H1 (cell line): ENCODE measurements around the gene WDR49. TPM values are rescaled to one million over a fixed set of nuclear protein-coding genes. Genes with fewer than 3 reads are reported as not detected.

ENCODE experiments used
- CTCF ChIA-PET: fragments of 300-600 bp; sonication (Branson Sonifier 250); formaldehyde crosslinking; loops from one replicate; lab custom pipeline; 2021; ENCODE audit not compliant: partially characterized antibody; lab: Charles Lee
- POLR2A ChIA-PET: fragments of 300-600 bp; sonication (Branson Sonifier 250); formaldehyde crosslinking; loops from one replicate; lab custom pipeline; 2021; ENCODE audit warnings: inconsistent platforms; ENCODE audit not compliant: partially characterized antibody; lab: Charles Lee
- DNase-seq, 2 experiments: peaks; one replicate each; pipeline versions ENCODE4 v3.0.0 to v3.0.0-alpha.2; 2010 to 2022; ENCODE audit warnings: low spot score in 2 of 2, low read depth in 1 of 2, mixed read lengths in 1 of 2
- FAIRE-seq: peaks from 2 replicates; lab custom pipeline; 2011; peaks lifted over from hg19 to GRCh38; lab: Jason Lieb, UNC
- H2AFZ ChIP-seq: 2 replicates; pipeline ENCODE4 v1.8.1; 2012; ENCODE audit warnings: low read length, inconsistent platforms
- H2AK5ac ChIP-seq: 2 replicates; pipeline ENCODE4 v1.6.1; 2013; ENCODE audit warnings: low read depth, low read length
- H2BK120ac ChIP-seq: replicated peaks from 2 replicates; pipeline ENCODE3; 2013; ENCODE audit warnings: low read depth, low read length, inconsistent platforms
- H2BK12ac ChIP-seq: 2 replicates; pipeline ENCODE4 v1.6.1; 2013; ENCODE audit warnings: low read depth, low read length
- H2BK15ac ChIP-seq: 2 replicates; pipeline ENCODE4 v1.6.1; 2013; ENCODE audit warnings: low read length
- H2BK20ac ChIP-seq: 2 replicates; pipeline ENCODE4 v1.6.1; 2013; ENCODE audit warnings: low read length
- H2BK5ac ChIP-seq: 2 replicates; pipeline ENCODE4 v1.6.1; 2013; ENCODE audit warnings: low read depth, low read length
- H3K14ac ChIP-seq: 2 replicates; pipeline ENCODE4 v1.6.1; 2013; ENCODE audit warnings: inconsistent platforms; ENCODE audit not compliant: insufficient read length
- H3K18ac ChIP-seq: 2 replicates; pipeline ENCODE4 v1.6.1; 2013; ENCODE audit warnings: low read length; ENCODE audit errors: extremely low read depth
- H3K23ac ChIP-seq: 2 replicates; pipeline ENCODE4 v1.6.1; 2013; ENCODE audit warnings: inconsistent platforms; ENCODE audit not compliant: insufficient read length
- H3K23me2 ChIP-seq: 2 replicates; pipeline ENCODE4 v1.6.1; 2013; ENCODE audit warnings: low read depth, low read length
- H3K27ac ChIP-seq: 2 replicates; pipeline ENCODE4 v1.6.1; 2011; ENCODE audit warnings: low read depth, low read length, inconsistent platforms
- H3K27me3 ChIP-seq, 4 experiments: replicated peaks in 1 of 4; 1 replicate in 1 of 4; 2 replicates in 3 of 4; pipeline versions ENCODE4 v1.6.1 to v1.8.1; 2011 to 2013; ENCODE audit warnings: low read length in 3 of 4, mild to moderate bottlenecking in 3 of 4, inconsistent platforms in 2 of 4, mixed read lengths in 2 of 4, moderate library complexity in 1 of 4; ENCODE audit not compliant: control insufficient read depth in 3 of 4, insufficient read depth in 3 of 4; ENCODE audit errors: extremely low read depth in 1 of 4
- H3K36me3 ChIP-seq, 4 experiments: 2 replicates each; pipeline versions ENCODE4 v1.6.1 to v1.8.1; 2011 to 2013; ENCODE audit warnings: mild to moderate bottlenecking in 4 of 4, low read length in 3 of 4, moderate library complexity in 2 of 4, control low read depth in 1 of 4, inconsistent platforms in 1 of 4; ENCODE audit not compliant: insufficient read depth in 4 of 4, control insufficient read depth in 2 of 4
- H3K4ac ChIP-seq: replicated peaks from 2 replicates; pipeline ENCODE3; 2013; ENCODE audit warnings: low read length, low read depth, mixed read lengths, inconsistent platforms; ENCODE audit not compliant: insufficient read length
- H3K4me1 ChIP-seq, 4 experiments: replicated peaks in 1 of 4; 1 replicate in 1 of 4; 2 replicates in 3 of 4; pipeline versions ENCODE4 v1.6.1 to v1.8.1; 2011 to 2013; ENCODE audit warnings: low read length in 3 of 4, inconsistent platforms in 2 of 4, mixed read lengths in 1 of 4; ENCODE audit not compliant: insufficient read depth in 4 of 4, control insufficient read depth in 3 of 4
- H3K4me2 ChIP-seq, 2 experiments: 2 replicates each; pipeline versions ENCODE4 v1.6.1 to v1.8.1; 2011 to 2013; ENCODE audit warnings: low read depth in 2 of 2, low read length in 2 of 2, control low read depth in 1 of 2, inconsistent platforms in 1 of 2, mild to moderate bottlenecking in 1 of 2; ENCODE audit not compliant: insufficient read depth in 1 of 2
- H3K4me3 ChIP-seq, 4 experiments: fragments of 200-600, 300-600 bp in 1 of 4; sonication (generic), shearing (Covaris generic), sonication (Bioruptor Twin) in 1 of 4; 2 replicates each; pipeline versions ENCODE4 v1.5.1 to v1.8.1; 2011 to 2016; ENCODE audit warnings: low read length in 4 of 4, low read depth in 3 of 4, control low read depth in 2 of 4, inconsistent platforms in 2 of 4, mild to moderate bottlenecking in 2 of 4, mixed read lengths in 1 of 4, moderate library complexity in 1 of 4; ENCODE audit not compliant: insufficient read depth in 2 of 4; ENCODE audit errors: extremely low read depth in 1 of 4
- H3K56ac ChIP-seq: replicated peaks from 2 replicates; pipeline ENCODE3; 2013; ENCODE audit warnings: low read depth, mild to moderate bottlenecking, mixed read lengths, low read length, inconsistent platforms; ENCODE audit not compliant: insufficient read length
- H3K79me1 ChIP-seq: 2 replicates; pipeline ENCODE4 v1.6.1; 2013; ENCODE audit warnings: low read depth, low read length, control low read depth
- H3K79me2 ChIP-seq, 2 experiments: 2 replicates each; pipeline versions ENCODE4 v1.6.1 to v1.8.1; 2012 to 2013; ENCODE audit warnings: low read length in 2 of 2, mild to moderate bottlenecking in 2 of 2, inconsistent platforms in 1 of 2; ENCODE audit not compliant: insufficient read depth in 2 of 2, control insufficient read depth in 1 of 2
- H3K9ac ChIP-seq, 4 experiments: replicated peaks in 1 of 4; 1 replicate in 1 of 4; 2 replicates in 3 of 4; pipeline versions ENCODE4 v1.6.1 to v1.8.1; 2011 to 2013; ENCODE audit warnings: low read depth in 3 of 4, low read length in 3 of 4, control low read depth in 2 of 4, mild to moderate bottlenecking in 2 of 4, moderate library complexity in 2 of 4, inconsistent platforms in 1 of 4; ENCODE audit errors: extremely low read depth in 1 of 4
- H3K9me3 ChIP-seq, 2 experiments: 2 replicates each; pipeline versions ENCODE4 v1.6.1 to v1.8.1; 2012 to 2013; ENCODE audit warnings: mild to moderate bottlenecking in 2 of 2, moderate library complexity in 2 of 2, control low read depth in 1 of 2, inconsistent platforms in 1 of 2, low read depth in 1 of 2, low read length in 1 of 2, mixed read lengths in 1 of 2; ENCODE audit not compliant: insufficient read depth in 2 of 2
- H4K20me1 ChIP-seq, 2 experiments: replicated peaks in 1 of 2; 2 replicates each; pipeline versions ENCODE3 to v1.8.1; 2011 to 2013; ENCODE audit warnings: inconsistent platforms in 2 of 2, low read length in 2 of 2, mild to moderate bottlenecking in 1 of 2; ENCODE audit not compliant: insufficient read depth in 2 of 2, control insufficient read depth in 1 of 2
- H4K5ac ChIP-seq: 2 replicates; pipeline ENCODE4 v1.6.1; 2013; ENCODE audit warnings: low read length, low read depth, mixed read lengths, inconsistent platforms; ENCODE audit not compliant: insufficient read length
- H4K8ac ChIP-seq: 2 replicates; pipeline ENCODE4 v1.8.0; 2013; ENCODE audit warnings: mild to moderate bottlenecking, moderate library complexity, low read length, inconsistent platforms; ENCODE audit not compliant: insufficient read depth; ENCODE audit errors: extremely low read depth
- H4K91ac ChIP-seq: replicated peaks from 2 replicates; pipeline ENCODE3; 2013; ENCODE audit warnings: low read length, mixed read lengths, inconsistent platforms; ENCODE audit not compliant: insufficient read length
- BACH1 ChIP-seq: IDR thresholded peaks from 2 replicates; pipeline ENCODE4 v1.6.1; 2012; ENCODE audit warnings: low read length, improper control_type of control experiment
- CBX8 ChIP-seq: fragments of 300-800, 300-1000 bp; sonication (generic); IDR thresholded peaks from 2 replicates; pipeline ENCODE4 v1.7.1; 2016; ENCODE audit warnings: low read depth, low read length, borderline replicate concordance
- CHD1 ChIP-seq: IDR thresholded peaks from 2 replicates; pipeline ENCODE4 v1.6.1; 2012; ENCODE audit warnings: low read depth, low read length, improper control_type of control experiment
- GTF2F1 ChIP-seq: IDR thresholded peaks from 2 replicates; pipeline ENCODE4 v1.6.1; 2012; ENCODE audit warnings: low read depth, low read length, improper control_type of control experiment, borderline replicate concordance
- HDAC6 ChIP-seq: IDR thresholded peaks from one replicate; pipeline ENCODE4 v1.7.1; 2012; ENCODE audit warnings: low read depth, mild to moderate bottlenecking, inconsistent platforms, low read length, moderate library complexity
- KDM4A ChIP-seq: IDR thresholded peaks from one replicate; pipeline ENCODE4 v1.7.1; 2012; ENCODE audit warnings: low read depth, mild to moderate bottlenecking, moderate library complexity, low read length, inconsistent platforms; ENCODE audit not compliant: severe bottlenecking
- KDM5A ChIP-seq: fragments of 200-600 bp; IDR thresholded peaks from 2 replicates; pipeline ENCODE4 v1.7.1; 2012; ENCODE audit warnings: mild to moderate bottlenecking, low read length, inconsistent platforms, mixed read lengths
- NRF1 ChIP-seq: IDR thresholded peaks from 2 replicates; pipeline ENCODE4 v1.6.1; 2011; ENCODE audit warnings: mild to moderate bottlenecking, low read depth, low read length, improper control_type of control experiment
- SAP30 ChIP-seq: fragments of 300-600 bp; sonication (generic); IDR thresholded peaks from 2 replicates; pipeline ENCODE4 v1.7.1; 2012; ENCODE audit warnings: low read length, moderate library complexity, mild to moderate bottlenecking, inconsistent platforms; ENCODE audit not compliant: insufficient read depth, insufficient replicate concordance
- SIN3A ChIP-seq, 2 experiments: IDR thresholded peaks in 1 of 2; conservative IDR thresholded peaks in 1 of 2; 2 replicates each; pipeline ENCODE4 v1.6.1; 2011 to 2012; ENCODE audit warnings: low read length in 2 of 2, improper control_type of control experiment in 1 of 2, low read depth in 1 of 2, mild to moderate bottlenecking in 1 of 2
- SP2 ChIP-seq: IDR thresholded peaks from 2 replicates; pipeline ENCODE4 v1.6.1; 2012; ENCODE audit warnings: mild to moderate bottlenecking, low read length, inconsistent platforms
- SP4 ChIP-seq: IDR thresholded peaks from 2 replicates; pipeline ENCODE4 v1.6.1; 2012; ENCODE audit warnings: low read length, inconsistent platforms
- TBP ChIP-seq: IDR thresholded peaks from 2 replicates; pipeline ENCODE4 v1.6.1; 2011; ENCODE audit warnings: low read depth, low read length, improper control_type of control experiment
- TCF12 ChIP-seq: IDR thresholded peaks from 2 replicates; pipeline ENCODE4 v1.6.1; 2011; ENCODE audit warnings: low read depth, mild to moderate bottlenecking, low read length
- WGBS, 2 experiments: shearing (Covaris generic) in 1 of 2; methylation state at CpG; one replicate each; pipeline versions ENCODE4 v1.1.6 to v1.1.7; 2013 to 2015; ENCODE audit warnings: low lambda C conversion rate in 2 of 2, mixed read lengths in 2 of 2, inconsistent platforms in 1 of 2, low coverage in 1 of 2, missing lambda C conversion rate in 1 of 2; ENCODE audit not compliant: insufficient replicate concordance in 2 of 2, insufficient coverage in 1 of 2, insufficient read length in 1 of 2; ENCODE audit errors: extremely low coverage in 1 of 2, missing lambda C conversion rate in 1 of 2; 5-methylcytosine and 5-hydroxymethylcytosine counted together
- polyA plus RNA-seq, 7 experiments: library from polyadenylated mRNA; depleted of rRNA in 3 of 7; stranded (reverse) in 5 of 7; unstranded in 2 of 7; fragments of >200 nt in 5 of 7; fragments of 200-250 nt in 2 of 7; gene quantifications; 1 replicate in 5 of 7; 2 replicates in 1 of 7; 4 replicates in 1 of 7; pipeline versions ENCODE4 v1.2.1 to v1.2.3, GENCODE V29; 2011 to 2013; ENCODE audit warnings: missing spikeins in 2 of 7, mixed read lengths in 2 of 7
- total RNA-seq: library from RNA; stranded (reverse); fragmentation: NEBNext Ultra II Directional; extraction: Animal tissue kit (Norgen Biotek cat#: 25700); gene quantifications from 2 replicates; pipeline ENCODE4 v1.2.1, GENCODE V29; 2021

Gene WDR49
- total and polyA plus RNA-seq, 2 of the 8 experiments (the other 6 are each of a cell fraction or from before 2014, with no cell fraction given): 0.50 to 1.7 TPM

DNA sequence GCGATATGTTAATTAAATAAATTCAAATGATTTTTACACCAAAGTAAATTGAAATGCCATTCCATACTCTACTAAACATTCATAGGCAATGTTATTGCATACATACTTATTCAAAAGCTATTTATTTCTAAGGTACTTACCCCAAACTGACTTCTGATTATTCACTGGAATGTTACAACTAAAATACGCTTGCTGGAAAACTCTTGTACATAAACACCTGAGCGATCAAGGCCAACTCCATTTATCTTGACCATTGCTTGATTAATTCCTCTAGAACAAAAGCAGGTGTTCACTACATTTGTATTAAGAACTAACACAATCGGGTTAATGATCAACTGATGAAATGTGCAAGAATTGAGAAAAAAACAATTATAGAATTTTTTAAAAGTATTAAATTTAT, 179.9 kb downstream of the WDR49 start, which contains the start of gene SERPINI2:
TSS of gene SERPINI2 (minus strand) at position 180 of the 400 bp plus-strand sequence. CDS start 2,208 bp downstream, outside the sequence.
- Histone ChIP-seq H3K9ac (no peak within 1 kb of the TSS), H2BK5ac (no peak within 1 kb of the TSS), H2BK12ac (no peak within 1 kb of the TSS), H2BK20ac (no peak within 1 kb of the TSS), H3K4me2 (no peak within 1 kb of the TSS), H4K91ac (no peak within 1 kb of the TSS), H3K56ac (no peak within 1 kb of the TSS), H3K18ac (no peak within 1 kb of the TSS), H3K36me3 (no peaks in the 10 kb centered on the region), H3K27me3 (no peaks in the 10 kb centered on the region), H2BK15ac (no peak within 1 kb of the TSS), H3K4me3 (no peak within 1 kb of the TSS), H3K9me3 (no peaks in the 10 kb centered on the region), H3K27ac (no peak within 1 kb of the TSS), H4K5ac (no peak within 1 kb of the TSS), H3K23me2 (no peaks in the 10 kb centered on the region), H4K20me1 (no peaks in the 10 kb centered on the region), H3K79me2 (no peaks in the 10 kb centered on the region), H3K23ac (no peak within 1 kb of the TSS), H3K79me1 (no peaks in the 10 kb centered on the region), H2BK120ac (no peak within 1 kb of the TSS), H3K4ac (no peak within 1 kb of the TSS), H3K14ac (no peak within 1 kb of the TSS), H2AFZ (no peak within 1 kb of the TSS), H4K8ac (no peak within 1 kb of the TSS), H3K4me1 (no peaks in the 10 kb centered on the region), H2AK5ac (no peak within 1 kb of the TSS)
- no peak for FAIRE-seq
- no peak for DNase-seq
- ChIA-PET POLR2A (no interaction called here), CTCF (no interaction called here)
- WGBS, 2 experiments: 93% methylated on average over 4 of the region's 4 CpGs; no CpG with 5 or more reads in 1 of the 2 experiments
- TF ChIP-seq CHD1 (no peak), CBX8 (no peak), TCF12 (no peak), TBP (no peak), KDM5A (no peak), KDM4A (no peak), BACH1 (no peak), SP2 (no peak), NRF1 (no peak), SAP30 (no peak), SIN3A (conservative IDR thresholded peaks at IDR 0.05 in 1 of 2, IDR thresholded peaks at IDR 0.05 in 1 of 2; ENCODE audit: low read depth in 1 of 2, low read length in 2 of 2) (no peak), SP4 (no peak), HDAC6 (no peak), GTF2F1 (no peak)
